ENCODE results near the gene ACSL3.

Gene ACSL3

GRCh38 chr2:222887124-222887523 is 26.3 kb downstream of the ACSL3 start:
- no peak overlapping the region for H2BK5ac ChIP-seq (ENCODE audit: low read length)
- no peak overlapping the region for H4K91ac ChIP-seq (ENCODE audit: low read depth, low read length, poor library complexity)
- no peak overlapping the region for H2BK120ac ChIP-seq (ENCODE audit: low read depth, low read length)
- no peak overlapping the region for H2BK15ac ChIP-seq (ENCODE audit: low read length)
- H2AK5ac ChIP-seq (ENCODE audit: low read depth, low read length): no peak overlapping the region
- peaks cover 1% of the 10 kb centered on the region for H3K79me1 ChIP-seq (ENCODE audit: low read depth, low read length)
- no peak overlapping the region for H3K23ac ChIP-seq (ENCODE audit: low read depth, low read length, poor library complexity)
- no peaks in the 10 kb centered on the region for H3K27me3 ChIP-seq (ENCODE audit: control insufficient read depth in 3 of 3, insufficient read depth in 3 of 3, low read depth in 1 of 3, low read length in 3 of 3)
- DNase-seq (ENCODE audit: low spot score): no peak
- peaks cover 0 to 35% of the 10 kb centered on the region in 2 donors for H3K36me3 ChIP-seq (replicated peaks in 1 of 2; ENCODE audit: control insufficient read depth in 2 of 2, insufficient read depth in 2 of 2, low read length in 2 of 2)
- H4K8ac ChIP-seq (ENCODE audit: low read depth, low read length): no peak overlapping the region
- no peaks in the 10 kb centered on the region for H3K4me1 ChIP-seq (ENCODE audit: control insufficient read depth in 2 of 2, insufficient read depth in 1 of 2, low read depth in 1 of 2, low read length in 2 of 2)
- no peak overlapping the region for H3K9ac ChIP-seq (ENCODE audit: low read depth, low read length, poor library complexity)
- H3K18ac ChIP-seq (ENCODE audit: low read length): no peak overlapping the region
- no peak overlapping the region for H3K27ac ChIP-seq (replicated peaks; ENCODE audit: low read length)
- no CpG with 5 or more reads among the region's 1 CpG for WGBS, 2 donors (ENCODE audit: extremely low coverage in 2 of 2, insufficient read length in 2 of 2, insufficient replicate concordance in 1 of 2)
- no peak overlapping the region for H3K4me3 ChIP-seq (ENCODE audit: low read length in 2 of 2)
- no peak overlapping the region for H3K14ac ChIP-seq (ENCODE audit: low read length)
- no peak overlapping the region for H3K4ac ChIP-seq (ENCODE audit: low read length)
- H2AFZ ChIP-seq (ENCODE audit: low read length): no peak overlapping the region
- no peak overlapping the region for H2BK12ac ChIP-seq (ENCODE audit: low read length)
- H3K9me3 ChIP-seq (replicated peaks in 1 of 2; ENCODE audit: control insufficient read depth in 2 of 2, insufficient read depth in 1 of 2, low read depth in 1 of 2, low read length in 2 of 2): peaks cover 0 to 12% of the 10 kb centered on the region in 2 donors
- no peak overlapping the region for H3K4me2 ChIP-seq (ENCODE audit: insufficient read depth, low read length, poor library complexity, severe bottlenecking)

- no peak overlapping the region for H4K8ac ChIP-seq (ENCODE audit: low read depth, low read length)
- no peak overlapping the region for H4K91ac ChIP-seq (ENCODE audit: low read depth, low read length, poor library complexity)
- H3K18ac ChIP-seq (ENCODE audit: low read length): no peak overlapping the region
- H3K4me1 ChIP-seq (ENCODE audit: control insufficient read depth in 2 of 2, insufficient read depth in 1 of 2, low read depth in 1 of 2, low read length in 2 of 2): no peaks in the 10 kb centered on the region
- H3K4me3 ChIP-seq (ENCODE audit: low read length in 2 of 2): no peak overlapping the region
- H3K27ac ChIP-seq (replicated peaks; ENCODE audit: low read length): no peak overlapping the region
- no peak overlapping the region for H3K4me2 ChIP-seq (ENCODE audit: insufficient read depth, low read length, poor library complexity, severe bottlenecking)
- H3K9ac ChIP-seq (ENCODE audit: low read depth, low read length, poor library complexity): no peak overlapping the region
- no peak overlapping the region for H2BK15ac ChIP-seq (ENCODE audit: low read length)
- no peak overlapping the region for H2BK5ac ChIP-seq (ENCODE audit: low read length)
- H3K9me3 ChIP-seq (replicated peaks in 1 of 2; ENCODE audit: control insufficient read depth in 2 of 2, insufficient read depth in 1 of 2, low read depth in 1 of 2, low read length in 2 of 2): peaks cover 0 to 6% of the 10 kb centered on the region in 2 donors
- no peak overlapping the region for H2AFZ ChIP-seq (ENCODE audit: low read length)
- H2AK5ac ChIP-seq (ENCODE audit: low read depth, low read length): no peak overlapping the region
- H2BK120ac ChIP-seq (ENCODE audit: low read depth, low read length): no peak overlapping the region
- no peak overlapping the region for H3K23ac ChIP-seq (ENCODE audit: low read depth, low read length, poor library complexity)
- no peak overlapping the region for H3K14ac ChIP-seq (ENCODE audit: low read length)
- no peak overlapping the region for H3K4ac ChIP-seq (ENCODE audit: low read length)
- no peak for DNase-seq (ENCODE audit: low spot score)
- H2BK12ac ChIP-seq (ENCODE audit: low read length): no peak overlapping the region
- H3K27me3 ChIP-seq (ENCODE audit: control insufficient read depth in 3 of 3, insufficient read depth in 3 of 3, low read depth in 1 of 3, low read length in 3 of 3): no peaks in the 10 kb centered on the region
- H3K36me3 ChIP-seq (replicated peaks in 1 of 2; ENCODE audit: control insufficient read depth in 2 of 2, insufficient read depth in 2 of 2, low read length in 2 of 2): peaks cover 0 to 38% of the 10 kb centered on the region in 2 donors
- WGBS, 2 donors (ENCODE audit: extremely low coverage in 2 of 2, insufficient read length in 2 of 2, insufficient replicate concordance in 1 of 2): no CpG with 5 or more reads among the region's 7 CpGs
- H3K79me1 ChIP-seq (ENCODE audit: low read depth, low read length): peaks cover 1% of the 10 kb centered on the region
Measured at GRCh38 chr2:222888716-222889115, 27.9 kb downstream of the ACSL3 start.

GRCh38 chr2:222891890-222892289 is 31.1 kb downstream of the ACSL3 start:
- Histone ChIP-seq H2AFZ (ENCODE audit: low read length) (no peak overlapping the region), H2BK5ac (ENCODE audit: low read length) (no peak overlapping the region), H2BK12ac (ENCODE audit: low read length) (no peak overlapping the region), H3K27me3 (ENCODE audit: control insufficient read depth in 3 of 3, insufficient read depth in 3 of 3, low read depth in 1 of 3, low read length in 3 of 3) (no peaks in the 10 kb centered on the region), H3K36me3 (replicated peaks in 1 of 2; ENCODE audit: control insufficient read depth in 2 of 2, insufficient read depth in 2 of 2, low read length in 2 of 2) (peaks cover 0 to 38% of the 10 kb centered on the region in 2 donors), H3K4me3 (ENCODE audit: low read length in 2 of 2) (no peak overlapping the region), H3K18ac (ENCODE audit: low read length) (no peak overlapping the region), H3K4ac (ENCODE audit: low read length) (no peak overlapping the region), H2BK120ac (ENCODE audit: low read depth, low read length) (no peak overlapping the region), H2BK15ac (ENCODE audit: low read length) (no peak overlapping the region), H4K91ac (ENCODE audit: low read depth, low read length, poor library complexity) (no peak overlapping the region), H3K23ac (ENCODE audit: low read depth, low read length, poor library complexity) (no peak overlapping the region), H3K4me2 (ENCODE audit: insufficient read depth, low read length, poor library complexity, severe bottlenecking) (no peak overlapping the region), H2AK5ac (ENCODE audit: low read depth, low read length) (no peak overlapping the region), H3K9me3 (replicated peaks in 1 of 2; ENCODE audit: control insufficient read depth in 2 of 2, insufficient read depth in 1 of 2, low read depth in 1 of 2, low read length in 2 of 2) (peaks cover 0 to 6% of the 10 kb centered on the region in 2 donors), H3K4me1 (ENCODE audit: control insufficient read depth in 2 of 2, insufficient read depth in 1 of 2, low read depth in 1 of 2, low read length in 2 of 2) (no peaks in the 10 kb centered on the region), H3K27ac (replicated peaks; ENCODE audit: low read length) (no peak overlapping the region), H3K9ac (ENCODE audit: low read depth, low read length, poor library complexity) (no peak overlapping the region), H4K8ac (ENCODE audit: low read depth, low read length) (no peak overlapping the region), H3K79me1 (ENCODE audit: low read depth, low read length) (no peaks in the 10 kb centered on the region), H3K14ac (ENCODE audit: low read length) (no peak overlapping the region)
- no CpG with 5 or more reads among the region's 4 CpGs for WGBS, 2 donors (ENCODE audit: extremely low coverage in 2 of 2, insufficient read length in 2 of 2, insufficient replicate concordance in 1 of 2)
- DNase-seq (ENCODE audit: low spot score): no peak

- Histone ChIP-seq H3K4ac (ENCODE audit: low read length) (no peak overlapping the region), H3K36me3 (replicated peaks in 1 of 2; ENCODE audit: control insufficient read depth in 2 of 2, insufficient read depth in 2 of 2, low read length in 2 of 2) (peaks cover 0 to 38% of the 10 kb centered on the region in 2 donors), H2BK120ac (ENCODE audit: low read depth, low read length) (no peak overlapping the region), H3K27me3 (ENCODE audit: control insufficient read depth in 3 of 3, insufficient read depth in 3 of 3, low read depth in 1 of 3, low read length in 3 of 3) (no peaks in the 10 kb centered on the region), H4K91ac (ENCODE audit: low read depth, low read length, poor library complexity) (no peak overlapping the region), H3K9me3 (replicated peaks in 1 of 2; ENCODE audit: control insufficient read depth in 2 of 2, insufficient read depth in 1 of 2, low read depth in 1 of 2, low read length in 2 of 2) (peaks cover 0 to 6% of the 10 kb centered on the region in 2 donors), H2BK12ac (ENCODE audit: low read length) (no peak overlapping the region), H2BK5ac (ENCODE audit: low read length) (no peak overlapping the region), H3K4me2 (ENCODE audit: insufficient read depth, low read length, poor library complexity, severe bottlenecking) (no peak overlapping the region), H3K14ac (ENCODE audit: low read length) (no peak overlapping the region), H3K18ac (ENCODE audit: low read length) (no peak overlapping the region), H3K27ac (replicated peaks; ENCODE audit: low read length) (no peak overlapping the region), H2AFZ (ENCODE audit: low read length) (no peak overlapping the region), H3K4me3 (ENCODE audit: low read length in 2 of 2) (no peak overlapping the region), H3K9ac (ENCODE audit: low read depth, low read length, poor library complexity) (no peak overlapping the region), H4K8ac (ENCODE audit: low read depth, low read length) (no peak overlapping the region), H3K23ac (ENCODE audit: low read depth, low read length, poor library complexity) (no peak overlapping the region), H2BK15ac (ENCODE audit: low read length) (no peak overlapping the region), H2AK5ac (ENCODE audit: low read depth, low read length) (no peak overlapping the region), H3K79me1 (ENCODE audit: low read depth, low read length) (no peaks in the 10 kb centered on the region), H3K4me1 (ENCODE audit: control insufficient read depth in 2 of 2, insufficient read depth in 1 of 2, low read depth in 1 of 2, low read length in 2 of 2) (no peaks in the 10 kb centered on the region)
- no peak for DNase-seq (ENCODE audit: low spot score)
- WGBS, 2 donors (ENCODE audit: extremely low coverage in 2 of 2, insufficient read length in 2 of 2, insufficient replicate concordance in 1 of 2): no CpG with 5 or more reads among the region's 2 CpGs
Measured at GRCh38 chr2:222892321-222892720, 31.5 kb downstream of the ACSL3 start.
